Vagina (tissue), 2 donors: Measurements from ENCODE around the gene GPR108. TPM values are rescaled to one million over a fixed set of nuclear protein-coding genes. Genes with fewer than 3 reads are reported as not detected.

Experiments used
- DNase-seq, 2 donors: peaks; one replicate each; pipeline ENCODE4 v3.0.0-alpha.2; 2017; ENCODE audit errors: extremely low spot score in 2 of 2
- H3K27ac ChIP-seq: fragments of 200-600 bp; sonication (generic); one replicate; pipeline ENCODE4 v1.5.1; 2019
- H3K27me3 ChIP-seq: fragments of 200-600 bp; sonication (generic); one replicate; pipeline ENCODE4 v1.5.1; 2019
- H3K36me3 ChIP-seq, 2 donors: fragments of 200-600 bp; sonication (generic); one replicate each; pipeline ENCODE4 v1.5.1; 2017 to 2019
- H3K4me1 ChIP-seq: fragments of 200-600 bp; sonication (generic); one replicate; pipeline ENCODE4 v1.5.1; 2019
- H3K4me3 ChIP-seq, 2 donors: fragments of 200-600 bp; sonication (generic); 1 replicate in 1 of 2; 2 replicates in 1 of 2; pipeline ENCODE4 v1.5.1; 2016 to 2019
- H3K9me3 ChIP-seq: fragments of 200-600 bp; sonication (generic); one replicate; pipeline ENCODE4 v1.5.1; 2019
- POLR2A ChIP-seq, 2 donors: fragments of 450-650 bp; IDR thresholded peaks; one replicate each; pipeline ENCODE4 v1.6.1; 2017; ENCODE audit warnings: antibody characterized with exemption in 2 of 2, mild to moderate bottlenecking in 2 of 2, moderate library complexity in 2 of 2
- POLR2AphosphoS5 ChIP-seq, 2 donors: sonication (generic); formaldehyde crosslinking; IDR thresholded peaks; one replicate each; pipeline ENCODE4 v1.9.0; 2017; ENCODE audit warnings: antibody characterized with exemption in 2 of 2, mild to moderate bottlenecking in 2 of 2, low read depth in 1 of 2; ENCODE audit not compliant: insufficient read depth in 1 of 2
- intact Hi-C: fragments of 100-400 bp; cut with DNase I; formaldehyde crosslinking; loops from one replicate; pipeline ENCODE4 v1.15.1; 2023
- total RNA-seq: library from RNA; depleted of rRNA; stranded (reverse); fragments of >200 nt; gene quantifications from one replicate; pipeline ENCODE4 v1.2.3, GENCODE V29; 2016
- TF ChIP-seq, protein P1 (sequence below), 3 experiments: fragments of 450-650 bp in 2 of 3; fragments of 200-600 bp in 1 of 3; sonication (generic) in 1 of 3; IDR thresholded peaks; one replicate each; pipeline ENCODE4 v1.5.1; 2017 to 2019; ENCODE audit warnings: antibody characterized with exemption in 3 of 3, mild to moderate bottlenecking in 2 of 3, moderate library complexity in 2 of 3

The GPR108 gene
- total RNA-seq, 1 donor from 2014 or later = 62.9 TPM

DNA sequence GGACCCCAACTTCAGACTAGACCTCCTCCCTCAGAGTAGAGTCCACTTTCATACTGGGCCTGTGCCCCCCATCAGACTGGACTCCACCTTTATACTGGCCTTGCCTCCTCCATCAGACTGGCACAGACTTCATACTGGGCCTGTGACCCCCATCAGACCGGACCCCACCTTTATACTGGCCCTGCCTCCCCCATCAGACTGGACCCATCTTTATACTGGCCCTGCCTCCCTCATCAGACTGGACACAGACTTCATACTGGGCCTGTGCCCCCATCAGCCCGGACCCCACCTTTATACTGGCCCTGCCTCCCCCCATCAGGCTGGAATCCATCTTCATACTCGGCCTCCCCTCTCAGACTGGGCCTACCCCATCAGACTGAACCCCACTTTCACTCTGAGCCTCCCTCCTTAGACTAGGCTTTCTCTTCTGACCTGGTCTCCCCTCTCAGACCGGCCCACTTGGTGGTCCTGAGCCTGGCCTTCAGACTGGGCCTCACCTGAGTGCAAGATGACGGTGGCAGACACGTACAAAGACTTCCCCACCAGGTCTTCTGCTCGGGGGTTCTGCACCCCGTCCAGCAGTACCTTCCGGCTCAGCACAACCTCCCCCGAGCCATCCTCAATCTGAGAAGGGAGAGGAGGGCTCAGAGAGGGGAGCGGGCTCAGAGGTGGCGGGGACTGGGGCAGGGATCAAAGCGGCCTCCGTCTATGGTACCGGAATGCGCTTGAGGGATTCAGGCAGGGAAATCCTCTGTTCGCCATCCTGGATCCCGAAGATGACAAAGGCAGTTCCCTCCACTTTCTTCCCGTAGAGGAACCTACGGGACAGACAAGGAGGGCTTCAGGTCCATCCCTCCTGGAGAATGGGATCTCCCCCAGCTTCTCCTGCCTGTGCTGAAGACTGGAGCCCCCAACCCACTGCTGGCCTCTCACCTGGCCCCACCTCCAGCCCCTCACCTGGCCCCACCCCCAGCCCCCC is 24.4 kb downstream of the GPR108 start:
- no peak overlapping the region for H3K4me3 ChIP-seq
- H3K27ac ChIP-seq = no peak overlapping the region
- TF ChIP-seq, protein P1, sequence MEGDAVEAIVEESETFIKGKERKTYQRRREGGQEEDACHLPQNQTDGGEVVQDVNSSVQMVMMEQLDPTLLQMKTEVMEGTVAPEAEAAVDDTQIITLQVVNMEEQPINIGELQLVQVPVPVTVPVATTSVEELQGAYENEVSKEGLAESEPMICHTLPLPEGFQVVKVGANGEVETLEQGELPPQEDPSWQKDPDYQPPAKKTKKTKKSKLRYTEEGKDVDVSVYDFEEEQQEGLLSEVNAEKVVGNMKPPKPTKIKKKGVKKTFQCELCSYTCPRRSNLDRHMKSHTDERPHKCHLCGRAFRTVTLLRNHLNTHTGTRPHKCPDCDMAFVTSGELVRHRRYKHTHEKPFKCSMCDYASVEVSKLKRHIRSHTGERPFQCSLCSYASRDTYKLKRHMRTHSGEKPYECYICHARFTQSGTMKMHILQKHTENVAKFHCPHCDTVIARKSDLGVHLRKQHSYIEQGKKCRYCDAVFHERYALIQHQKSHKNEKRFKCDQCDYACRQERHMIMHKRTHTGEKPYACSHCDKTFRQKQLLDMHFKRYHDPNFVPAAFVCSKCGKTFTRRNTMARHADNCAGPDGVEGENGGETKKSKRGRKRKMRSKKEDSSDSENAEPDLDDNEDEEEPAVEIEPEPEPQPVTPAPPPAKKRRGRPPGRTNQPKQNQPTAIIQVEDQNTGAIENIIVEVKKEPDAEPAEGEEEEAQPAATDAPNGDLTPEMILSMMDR (IDR thresholded peaks at IDR 0.05) = no peak
- TF ChIP-seq POLR2A (IDR thresholded peaks at IDR 0.05) (no peak), POLR2AphosphoS5 (IDR thresholded peaks at IDR 0.05; ENCODE audit: insufficient read depth in 1 of 2, low read depth in 1 of 2) (no peak)
- intact Hi-C loops = no loop called here
- no peaks in the 10 kb centered on the region for H3K36me3 ChIP-seq
- no peak for DNase-seq
- no peaks in the 10 kb centered on the region for H3K27me3 ChIP-seq
- no peaks in the 10 kb centered on the region for H3K9me3 ChIP-seq
- no peaks in the 10 kb centered on the region for H3K4me1 ChIP-seq

DNA sequence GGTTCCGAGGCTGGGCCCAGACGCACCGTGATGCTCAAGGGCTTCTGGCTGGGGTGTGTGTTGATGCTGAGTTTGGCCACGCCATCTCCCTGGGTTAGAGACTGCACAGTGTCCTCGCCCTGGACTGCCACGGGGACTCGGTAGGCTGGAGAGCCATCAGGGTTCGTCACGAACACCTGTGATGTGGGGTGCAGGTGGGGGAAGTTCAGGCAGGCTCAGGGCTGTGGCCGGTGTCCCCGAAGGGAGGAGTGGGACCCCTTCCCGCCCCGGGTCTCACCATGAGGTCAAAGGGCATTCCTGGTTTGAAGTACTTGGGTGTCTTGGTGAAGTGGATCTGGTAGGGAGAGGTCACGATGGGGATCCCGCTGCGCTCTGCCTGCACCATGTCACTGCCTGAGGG is 25.1 kb downstream of the GPR108 start:
- Histone ChIP-seq H3K27me3 (no peaks in the 10 kb centered on the region), H3K27ac (no peak overlapping the region), H3K4me3 (no peak overlapping the region), H3K4me1 (no peaks in the 10 kb centered on the region), H3K9me3 (no peaks in the 10 kb centered on the region), H3K36me3 (no peaks in the 10 kb centered on the region)
- DNase-seq = no peak
- TF ChIP-seq POLR2A (IDR thresholded peaks at IDR 0.05) (no peak), POLR2AphosphoS5 (IDR thresholded peaks at IDR 0.05; ENCODE audit: insufficient read depth in 1 of 2, low read depth in 1 of 2) (no peak)
- TF ChIP-seq, protein P1 (IDR thresholded peaks at IDR 0.05) = no peak
- intact Hi-C loops = no loop called here

DNA sequence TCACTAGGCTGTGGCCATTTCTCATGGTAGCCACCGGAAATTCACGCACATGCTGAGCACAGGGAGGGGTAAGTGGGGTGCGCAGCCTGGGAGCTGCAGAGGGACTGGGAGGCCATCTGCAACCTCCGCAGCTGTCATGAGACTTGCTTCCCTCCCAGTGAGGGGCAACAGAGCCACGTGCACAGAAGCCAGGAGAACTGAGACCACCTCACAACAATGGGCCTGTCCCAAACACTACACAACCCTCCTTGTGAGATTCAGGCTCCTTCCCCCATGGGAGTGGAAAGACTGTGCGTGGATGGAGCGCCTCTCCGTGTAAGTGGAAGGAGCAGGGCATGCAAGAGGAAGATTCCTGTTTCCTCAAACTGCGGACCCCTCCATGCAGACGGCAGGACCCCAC is 25.8 kb downstream of the GPR108 start:
- no peak for DNase-seq
- H3K27me3 ChIP-seq = no peaks in the 10 kb centered on the region

DNA sequence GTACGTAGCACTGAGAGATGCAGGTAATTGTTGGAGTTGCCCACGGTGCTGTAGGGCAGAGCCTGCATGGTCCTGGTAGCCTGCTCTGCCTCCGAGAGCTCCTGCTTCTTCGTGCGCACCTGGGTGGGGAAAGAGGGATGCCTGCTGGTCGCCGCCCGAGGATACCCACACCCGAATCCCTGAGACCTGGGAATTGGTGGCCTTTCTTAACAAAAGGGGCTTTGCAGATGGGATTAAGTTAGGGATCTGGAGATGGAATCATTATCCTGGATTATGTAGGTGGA is 26.4 kb downstream of the GPR108 start:
- Histone ChIP-seq H3K27ac (no peak overlapping the region), H3K4me1 (no peaks in the 10 kb centered on the region), H3K9me3 (no peaks in the 10 kb centered on the region), H3K27me3 (no peaks in the 10 kb centered on the region), H3K4me3 (no peak overlapping the region), H3K36me3 (no peaks in the 10 kb centered on the region)
- intact Hi-C loops = no loop called here
- DNase-seq = no peak
- TF ChIP-seq POLR2AphosphoS5 (IDR thresholded peaks at IDR 0.05; ENCODE audit: insufficient read depth in 1 of 2, low read depth in 1 of 2) (no peak), POLR2A (IDR thresholded peaks at IDR 0.05) (no peak)
- TF ChIP-seq, protein P1 (IDR thresholded peaks at IDR 0.05) = no peak

More for the DNA sequence above, 25.8 kb downstream of the GPR108 start:
- H3K9me3 ChIP-seq = no peaks in the 10 kb centered on the region
- no peak overlapping the region for H3K4me3 ChIP-seq
- TF ChIP-seq, protein P1 (IDR thresholded peaks at IDR 0.05) = no peak
- no peak for TF ChIP-seq POLR2A (IDR thresholded peaks at IDR 0.05)
- TF ChIP-seq POLR2AphosphoS5 (IDR thresholded peaks at IDR 0.05; ENCODE audit: insufficient read depth in 1 of 2, low read depth in 1 of 2) = no peak
- H3K36me3 ChIP-seq = no peaks in the 10 kb centered on the region
- no peak overlapping the region for H3K27ac ChIP-seq
- H3K4me1 ChIP-seq = no peaks in the 10 kb centered on the region
- intact Hi-C loops = no loop called here
